GM18951 (cell line): Measurements from ENCODE around the gene RAB11A.

Experiments
- POLR2A ChIP-seq: IDR thresholded peaks from 4 replicates; pipeline ENCODE4 v1.6.1; 2011; ENCODE audit warnings: mild to moderate bottlenecking; ENCODE audit not compliant: insufficient read length, insufficient read depth; ENCODE audit errors: extremely low read depth
- in situ Hi-C: fragments of 300-500 bp; cut with MboI; formaldehyde crosslinking; loops from one replicate; pipeline ENCODE4 v1.12.0; 2022; ENCODE audit warnings: low sequenced_read_pairs, mixed read lengths, inconsistent platforms; ENCODE audit not compliant: unreplicated experiment

The RAB11A gene

GRCh38 chr15:65893060-65893459 is 23.8 kb downstream of the RAB11A start:
- in situ Hi-C loops: no loop called here
- TF ChIP-seq POLR2A: no peak

DNA sequence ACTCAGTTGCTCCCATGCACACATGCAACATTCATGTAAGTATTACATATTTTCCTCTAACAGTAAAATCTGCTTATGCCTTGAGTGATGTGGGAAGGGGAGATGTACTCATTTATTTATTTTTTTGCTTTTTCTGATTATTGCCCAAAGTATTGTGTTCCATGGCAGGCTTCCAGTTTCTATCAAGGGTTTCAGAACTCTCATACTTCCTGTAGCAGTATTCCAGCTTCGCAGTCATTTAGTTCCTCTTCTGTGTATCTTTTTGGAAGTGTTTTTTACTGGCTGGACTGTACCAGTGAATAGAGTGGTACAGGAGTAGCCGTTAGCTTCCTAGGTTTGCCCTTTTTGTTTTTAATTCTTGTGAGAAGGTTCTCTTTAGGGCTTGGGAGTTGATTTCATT is 26.9 kb downstream of the RAB11A start:
- TF ChIP-seq POLR2A: no peak
- in situ Hi-C loops: no loop called here

DNA sequence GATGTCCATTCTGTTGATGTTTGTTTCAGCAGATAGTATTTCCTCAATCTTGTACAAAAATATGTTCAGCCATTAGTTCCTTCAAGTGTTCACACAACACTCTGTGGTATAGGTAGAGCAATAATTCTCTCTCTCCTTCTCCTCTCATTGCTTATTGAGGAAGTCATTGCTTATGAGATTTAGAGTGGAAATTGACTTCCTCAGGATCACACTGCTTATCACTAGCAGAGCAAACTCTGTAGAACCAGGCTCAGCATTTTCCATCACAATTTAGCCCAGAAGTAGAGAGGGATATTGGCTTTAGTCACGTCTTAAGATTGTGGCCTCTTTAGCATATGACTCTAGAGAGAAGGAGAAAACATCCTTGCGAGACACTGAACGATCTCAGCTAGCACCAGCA is 31.2 kb downstream of the RAB11A start:
- in situ Hi-C loops: no loop called here
- TF ChIP-seq POLR2A: no peak

DNA sequence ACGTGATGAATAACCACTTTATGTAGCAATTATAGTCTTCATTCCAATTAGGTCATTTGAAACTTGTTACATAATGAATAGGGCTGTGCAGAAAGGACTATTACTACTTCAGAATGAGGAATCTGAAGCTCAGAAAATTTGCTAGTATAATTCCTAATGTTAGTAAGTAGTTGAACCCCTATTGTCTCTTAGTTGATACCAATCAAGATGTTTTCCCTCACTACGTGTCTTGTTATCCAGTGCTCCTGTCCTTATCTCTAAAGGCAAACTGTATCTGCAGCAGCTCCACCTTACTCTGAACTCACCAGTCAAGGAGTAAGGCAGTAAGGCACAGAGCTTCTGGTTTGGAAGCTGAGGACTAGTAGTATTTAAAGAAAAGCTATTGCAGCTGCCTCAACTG is 32.0 kb downstream of the RAB11A start:
- no peak for TF ChIP-seq POLR2A
- in situ Hi-C loops: no loop called here

- in situ Hi-C loops: no loop called here
- TF ChIP-seq POLR2A: no peak
Observed at GRCh38 chr15:65901836-65902235, 32.5 kb downstream of the RAB11A start.

GRCh38 chr15:65902373-65902772 is 33.1 kb downstream of the RAB11A start:
- in situ Hi-C loops: no loop called here
- TF ChIP-seq POLR2A: peak; percentile 11

DNA sequence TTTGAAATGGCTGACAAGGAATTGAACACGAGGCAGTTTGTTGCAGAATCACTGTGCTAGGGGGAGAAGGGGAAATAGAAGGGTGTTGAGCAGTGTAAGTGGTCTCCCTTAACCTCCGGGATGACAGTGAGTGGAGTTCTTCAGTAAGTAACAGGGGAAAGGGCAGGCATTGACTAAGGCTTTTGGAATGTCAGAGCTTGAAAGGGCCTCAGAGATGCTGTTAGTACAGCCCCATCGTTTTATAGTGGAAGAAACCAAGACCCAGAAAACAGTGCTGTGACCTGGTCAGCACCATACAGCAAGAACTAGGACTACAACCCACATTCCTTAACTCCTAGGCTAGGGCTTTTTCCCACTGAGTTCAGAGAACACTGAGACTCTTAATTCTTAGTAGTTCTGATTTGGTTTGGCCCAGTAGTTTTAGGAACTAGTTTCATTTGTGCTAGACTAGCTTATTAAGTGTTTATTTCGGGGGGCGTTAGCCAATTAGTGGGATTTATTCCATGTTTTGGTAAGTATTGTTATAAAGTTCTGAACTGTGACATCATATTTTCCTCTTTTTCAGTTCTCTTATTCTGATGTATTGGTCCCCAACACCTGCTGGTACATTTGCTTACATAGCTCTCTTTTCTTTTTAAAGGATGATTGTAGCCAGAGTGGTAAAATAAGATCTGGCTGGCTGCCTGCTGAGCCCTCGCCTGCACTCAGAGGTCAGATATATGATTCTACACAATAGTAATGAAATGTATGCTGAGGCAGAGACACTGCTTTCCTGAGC is 34.2 kb downstream of the RAB11A start:
- in situ Hi-C loops: no loop called here
- TF ChIP-seq POLR2A: no peak

- TF ChIP-seq POLR2A: no peak
- in situ Hi-C loops: no loop called here
Observed at GRCh38 chr15:65904301-65904700, 35.0 kb downstream of the RAB11A start.

- no peak for TF ChIP-seq POLR2A
- in situ Hi-C loops: no loop called here
Observed at GRCh38 chr15:65906396-65906795, 37.1 kb downstream of the RAB11A start.

GRCh38 chr15:65907661-65908060 is 38.4 kb downstream of the RAB11A start:
- TF ChIP-seq POLR2A: no peak
- in situ Hi-C loops: no loop called here

DNA sequence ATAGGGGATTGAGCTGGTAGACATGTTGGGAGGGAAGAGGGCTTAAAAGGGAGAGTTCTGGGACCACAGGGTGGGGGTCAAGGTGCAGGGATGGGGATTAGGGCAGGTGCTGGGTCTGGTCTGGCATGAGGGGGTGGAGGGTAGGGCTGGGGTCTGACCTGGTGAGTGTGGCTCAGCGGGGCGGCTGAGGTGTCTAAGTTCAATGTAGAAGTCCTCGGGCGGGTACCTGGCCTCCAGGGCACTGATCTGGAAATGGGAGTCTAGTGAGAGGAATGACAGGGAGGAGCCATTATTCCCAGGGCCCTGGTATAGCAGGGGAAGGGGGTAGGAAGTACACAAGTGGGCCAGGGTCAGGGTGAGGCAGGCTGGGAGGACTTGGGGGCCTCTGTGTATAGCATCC is 39.6 kb downstream of the RAB11A start:
- no peak for TF ChIP-seq POLR2A
- in situ Hi-C loops: no loop called here

GRCh38 chr15:65909831-65910230 is 40.5 kb downstream of the RAB11A start:
- in situ Hi-C loops: no loop called here
- TF ChIP-seq POLR2A: no peak

GRCh38 chr15:65910341-65910740 is 41.0 kb downstream of the RAB11A start:
- in situ Hi-C loops: no loop called here
- TF ChIP-seq POLR2A: no peak

- in situ Hi-C loops: no loop called here
Observed at GRCh38 chr15:65912235-65912634, 42.9 kb downstream of the RAB11A start.

More at GRCh38 chr15:65912235-65912634, 42.9 kb downstream of the RAB11A start:
- no peak for TF ChIP-seq POLR2A
